Measurements from ENCODE around the gene PPP4C.

PPP4C gene

GRCh38 chr16:30127993-30128392, 52.2 kb downstream of the PPP4C start:
- no peak for DNase-seq (ENCODE audit: low read depth)

GRCh38 chr16:30131869-30132475, 56.2 kb downstream of the PPP4C start:
- no peak for DNase-seq (ENCODE audit: low read depth)

GRCh38 chr16:30132591-30132990, 56.8 kb downstream of the PPP4C start:
- DNase-seq (ENCODE audit: low read depth): no peak

All from T-helper 22 cell (primary cell).